HCT116 (cell line): ENCODE data around the gene WIPI1. TPM values are rescaled to one million over a fixed set of nuclear protein-coding genes. Genes with fewer than 3 reads are reported as not detected.

Source experiments
- ATAC-seq: fragments of 200-7000 bp; cut with Tn5 transposase; 2 replicates; pipeline ENCODE4 v1.9.1; 2020; ENCODE audit warnings: mild to moderate bottlenecking, moderate library complexity
- BruUV-seq: library from RNA; stranded (reverse); fragments of 400-500 nt; replicated peaks from 2 replicates; lab custom pipeline; 2021; lab: Mats Ljungman, UMichigan
- CTCF ChIA-PET: fragments of 300-600 bp; sonication (Branson Sonifier 250); formaldehyde crosslinking; loops from one replicate; lab custom pipeline; 2021; ENCODE audit warnings: antibody characterized with exemption; lab: Charles Lee
- POLR2A ChIA-PET: fragments of 300-600, 350-600 bp; sonication (Branson Sonifier 250); formaldehyde crosslinking; loops from one replicate; lab custom pipeline; 2021; ENCODE audit warnings: antibody characterized with exemption; lab: Charles Lee
- RAD21 ChIA-PET, 2 experiments: fragments of 300-600 bp; sonication (Branson Sonifier 250); formaldehyde crosslinking; loops; one replicate each; lab custom pipeline; 2023; ENCODE audit warnings: low total read pairs in 2 of 2; ENCODE audit not compliant: uncharacterized antibody in 2 of 2, unreplicated experiment in 2 of 2, low non-redundant PET in 1 of 2; lab: Charles Lee
- DNase-seq: peaks from one replicate; pipeline ENCODE4 v3.0.0-alpha.2; 2010; ENCODE audit warnings: low read depth, low spot score
- H2AFZ ChIP-seq: fragments of 200-600 bp; shearing (Covaris generic), sonication (generic); 2 replicates; pipeline ENCODE4 v1.6.1; 2017; ENCODE audit warnings: low read depth, mixed run types, mixed read lengths, antibody characterized with exemption, low read length; ENCODE audit not compliant: poor library complexity, severe bottlenecking
- H3K27ac ChIP-seq: 2 replicates; pipeline ENCODE4 v1.5.1; 2012; ENCODE audit warnings: low read depth, low read length
- H3K27me3 ChIP-seq: fragments of 200-600 bp; sonication (generic); 2 replicates; pipeline ENCODE4 v1.6.1; 2016; ENCODE audit warnings: mixed run types, low read length, mixed read lengths; ENCODE audit not compliant: insufficient read depth
- H3K36me3 ChIP-seq, 2 experiments: fragments of 200-500 bp in 1 of 2; fragments of 200-600 bp in 1 of 2; sonication (Bioruptor generic) in 1 of 2; sonication (generic) in 1 of 2; 2 replicates each; pipeline versions ENCODE4 v1.5.1 to v1.6.1; 2014 to 2016; ENCODE audit warnings: low read length in 2 of 2, inconsistent platforms in 1 of 2, mixed read lengths in 1 of 2, mixed run types in 1 of 2; ENCODE audit not compliant: insufficient read depth in 2 of 2, control insufficient read depth in 1 of 2
- H3K4me1 ChIP-seq, 2 experiments: fragments of 200-600 bp in 1 of 2; sonication (generic) in 1 of 2; 2 replicates each; pipeline versions ENCODE4 v1.5.1 to v1.6.1; 2012 to 2017; ENCODE audit warnings: low read length in 2 of 2, inconsistent platforms in 1 of 2, mild to moderate bottlenecking in 1 of 2, mixed read lengths in 1 of 2, mixed run types in 1 of 2, moderate library complexity in 1 of 2; ENCODE audit not compliant: insufficient read depth in 2 of 2, control insufficient read depth in 1 of 2
- H3K4me2 ChIP-seq: fragments of 200-600 bp; sonication (generic); 2 replicates; pipeline ENCODE4 v1.6.1; 2017; ENCODE audit warnings: mixed run types, low read length, mixed read lengths
- H3K4me3 ChIP-seq, 2 experiments: fragments of 200-600 bp in 1 of 2; sonication (generic) in 1 of 2; replicated peaks in 1 of 2; 2 replicates each; pipeline ENCODE4 v1.5.1; 2011 to 2016; ENCODE audit warnings: low read length in 2 of 2, control low read depth in 1 of 2, low read depth in 1 of 2, mild to moderate bottlenecking in 1 of 2, mixed read lengths in 1 of 2, mixed run types in 1 of 2
- H3K79me2 ChIP-seq: fragments of 200-600 bp; sonication (generic); 2 replicates; pipeline ENCODE4 v1.6.1; 2017; ENCODE audit warnings: mild to moderate bottlenecking, mixed run types, low read length, moderate library complexity, mixed read lengths; ENCODE audit not compliant: insufficient read depth
- H3K9ac ChIP-seq: fragments of 200-600 bp; sonication (generic); 2 replicates; pipeline ENCODE4 v1.6.1; 2016; ENCODE audit warnings: low read length, mixed read lengths
- H3K9me2 ChIP-seq: fragments of 200-600 bp; sonication (generic), shearing (Covaris generic); 2 replicates; pipeline ENCODE4 v1.6.1; 2017; ENCODE audit warnings: mixed run types, mild to moderate bottlenecking, moderate library complexity; ENCODE audit not compliant: insufficient read depth
- H3K9me3 ChIP-seq, 2 experiments: fragments of 200-500 bp in 1 of 2; fragments of 200-600 bp in 1 of 2; sonication (Bioruptor generic) in 1 of 2; sonication (generic) in 1 of 2; 2 replicates each; pipeline ENCODE4 v1.6.1; 2014 to 2017; ENCODE audit warnings: low read length in 2 of 2, mixed read lengths in 2 of 2, inconsistent platforms in 1 of 2, low read depth in 1 of 2, mild to moderate bottlenecking in 1 of 2, mixed run types in 1 of 2, moderate library complexity in 1 of 2; ENCODE audit not compliant: control insufficient read depth in 1 of 2, insufficient read depth in 1 of 2
- H4K20me1 ChIP-seq: fragments of 200-600 bp; sonication (generic), shearing (Covaris generic); 2 replicates; pipeline ENCODE4 v1.6.1; 2017; ENCODE audit warnings: mixed run types, mild to moderate bottlenecking, moderate library complexity; ENCODE audit not compliant: insufficient read depth
- ATF3 ChIP-seq: IDR thresholded peaks from 2 replicates; pipeline ENCODE4 v1.6.1; 2012
- CBX3 ChIP-seq: IDR thresholded peaks from 2 replicates; pipeline ENCODE4 v1.6.1; 2012; ENCODE audit warnings: low read depth
- CEBPB ChIP-seq: IDR thresholded peaks from 2 replicates; pipeline ENCODE4 v1.6.1; 2012; ENCODE audit warnings: low read depth
- EGR1 ChIP-seq: IDR thresholded peaks from 2 replicates; pipeline ENCODE4 v1.6.1; 2012; ENCODE audit warnings: low read depth
- ELF1 ChIP-seq: IDR thresholded peaks from 2 replicates; pipeline ENCODE4 v1.6.1; 2012; ENCODE audit warnings: low read depth, borderline replicate concordance
- EZH2 ChIP-seq: fragments of 200-600 bp; sonication (generic); IDR thresholded peaks from 2 replicates; pipeline ENCODE4 v1.6.1; 2017; ENCODE audit warnings: antibody characterized with exemption, mixed run types
- EZH2phosphoT487 ChIP-seq: fragments of 200-600 bp; IDR thresholded peaks from 2 replicates; pipeline ENCODE4 v1.6.1; 2018; ENCODE audit warnings: antibody characterized with exemption, borderline replicate concordance
- FOSL1 ChIP-seq: IDR thresholded peaks from 2 replicates; pipeline ENCODE4 v1.6.1; 2012; ENCODE audit warnings: low read depth
- MAX ChIP-seq: IDR thresholded peaks from 2 replicates; pipeline ENCODE4 v1.6.1; 2012
- POLR2A ChIP-seq: IDR thresholded peaks from 2 replicates; pipeline ENCODE4 v1.7.0; 2011; ENCODE audit warnings: borderline replicate concordance; ENCODE audit not compliant: insufficient read depth, insufficient read length; ENCODE audit errors: extremely low read depth
- POLR2AphosphoS5 ChIP-seq: IDR thresholded peaks from 2 replicates; pipeline ENCODE4 v1.6.1; 2011; ENCODE audit warnings: mild to moderate bottlenecking, low read depth, low read length, moderate library complexity
- RAD21 ChIP-seq: IDR thresholded peaks from 2 replicates; pipeline ENCODE4 v1.6.1; 2012; ENCODE audit warnings: low read depth, mild to moderate bottlenecking
- REST ChIP-seq: IDR thresholded peaks from 2 replicates; pipeline ENCODE4 v1.6.1; 2012; ENCODE audit warnings: low read depth
- SIN3A ChIP-seq: IDR thresholded peaks from 2 replicates; pipeline ENCODE4 v1.6.1; 2012; ENCODE audit warnings: low read depth
- SP1 ChIP-seq: IDR thresholded peaks from 2 replicates; pipeline ENCODE4 v1.6.1; 2012; ENCODE audit warnings: low read depth
- TCF7L2 ChIP-seq: IDR thresholded peaks from 2 replicates; pipeline ENCODE4 v1.7.0; 2011; ENCODE audit warnings: borderline replicate concordance, inconsistent platforms; ENCODE audit not compliant: insufficient read depth, insufficient read length; ENCODE audit errors: extremely low read depth
- YY1 ChIP-seq: IDR thresholded peaks from 2 replicates; pipeline ENCODE4 v1.6.1; 2011; ENCODE audit warnings: low read length, low read depth, moderate library complexity, mild to moderate bottlenecking; ENCODE audit not compliant: insufficient replicate concordance; ENCODE audit errors: extremely low read depth
- ZFX ChIP-seq: fragments of 450-650 bp; IDR thresholded peaks from 2 replicates; pipeline ENCODE4 v1.6.1; 2017
- intact Hi-C: fragments of 100-400 bp; cut with micrococcal nuclease; formaldehyde crosslinking; loops from 2 replicates; pipeline ENCODE4 v1.10.0; 2022
- total RNA-seq: library from RNA; stranded (reverse); gene quantifications from one replicate; pipeline ENCODE4 v1.2.1, GENCODE V29; 2021; ENCODE audit not compliant: unreplicated experiment
- TF ChIP-seq, protein P1 (sequence below): IDR thresholded peaks from 2 replicates; pipeline ENCODE4 v1.6.1; 2011; ENCODE audit warnings: mild to moderate bottlenecking, low read length, moderate library complexity; ENCODE audit not compliant: insufficient replicate concordance; ENCODE audit errors: extremely low read depth
- TF ChIP-seq, protein P2 (sequence below), 3 experiments: fragments of 200-600 bp in 1 of 3; sonication (generic) in 1 of 3; IDR thresholded peaks in 2 of 3; conservative IDR thresholded peaks in 1 of 3; 2 replicates each; pipeline ENCODE4 v1.5.1; 2012 to 2017; ENCODE audit warnings: low read depth in 2 of 3, low read length in 2 of 3, antibody characterized with exemption in 1 of 3, borderline replicate concordance in 1 of 3, control low read depth in 1 of 3, mild to moderate bottlenecking in 1 of 3, mixed read lengths in 1 of 3, mixed run types in 1 of 3, moderate library complexity in 1 of 3; ENCODE audit not compliant: insufficient read depth in 1 of 3

WIPI1 gene
- total RNA-seq, 1 experiment from 2014 or later: 21.5 TPM

GRCh38 chr17:68501074-68501473, 43.8 kb upstream of the WIPI1 start:
- no TSS peak for BruUV-seq
- Histone ChIP-seq H3K79me2 (no peaks in the 10 kb centered on the region), H3K4me2 (no peak overlapping the region), H3K27ac (no peak overlapping the region), H3K9me2 (no peaks in the 10 kb centered on the region), H3K27me3 (no peaks in the 10 kb centered on the region), H3K9ac (no peak overlapping the region), H3K4me1 (peaks cover 0 to 6% of the 10 kb centered on the region in 2 experiments; a peak in 1 of 4 replicates), H4K20me1 (no peaks in the 10 kb centered on the region), H3K4me3 (no peak overlapping the region), H2AFZ (no peak overlapping the region), H3K9me3 (no peaks in the 10 kb centered on the region), H3K36me3 (no peaks in the 10 kb centered on the region)
- ChIA-PET CTCF (interaction anchor here (1.3 kb wide), 1 partner anchor 33 kb away, joined by 3 read pairs; no protein-coding TSS in a partner anchor), RAD21 (no interaction called here), POLR2A (interaction anchor here (2.3 kb wide), 1 partner anchor 10 kb away, joined by 9 read pairs; the partner anchor contains the start of gene PRKAR1A)
- intact Hi-C loops: no loop called here
- DNase-seq (no peak), ATAC-seq (no peak)
- no peak for TF ChIP-seq FOSL1
- no peak for TF ChIP-seq EGR1
- TF ChIP-seq CBX3: no peak
- TF ChIP-seq, protein P1, sequence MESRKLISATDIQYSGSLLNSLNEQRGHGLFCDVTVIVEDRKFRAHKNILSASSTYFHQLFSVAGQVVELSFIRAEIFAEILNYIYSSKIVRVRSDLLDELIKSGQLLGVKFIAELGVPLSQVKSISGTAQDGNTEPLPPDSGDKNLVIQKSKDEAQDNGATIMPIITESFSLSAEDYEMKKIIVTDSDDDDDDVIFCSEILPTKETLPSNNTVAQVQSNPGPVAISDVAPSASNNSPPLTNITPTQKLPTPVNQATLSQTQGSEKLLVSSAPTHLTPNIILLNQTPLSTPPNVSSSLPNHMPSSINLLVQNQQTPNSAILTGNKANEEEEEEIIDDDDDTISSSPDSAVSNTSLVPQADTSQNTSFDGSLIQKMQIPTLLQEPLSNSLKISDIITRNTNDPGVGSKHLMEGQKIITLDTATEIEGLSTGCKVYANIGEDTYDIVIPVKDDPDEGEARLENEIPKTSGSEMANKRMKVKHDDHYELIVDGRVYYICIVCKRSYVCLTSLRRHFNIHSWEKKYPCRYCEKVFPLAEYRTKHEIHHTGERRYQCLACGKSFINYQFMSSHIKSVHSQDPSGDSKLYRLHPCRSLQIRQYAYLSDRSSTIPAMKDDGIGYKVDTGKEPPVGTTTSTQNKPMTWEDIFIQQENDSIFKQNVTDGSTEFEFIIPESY: no peak
- no peak for TF ChIP-seq ATF3
- TF ChIP-seq SIN3A: no peak
- TF ChIP-seq CEBPB: no peak
- no peak for TF ChIP-seq ZFX
- TF ChIP-seq EZH2: no peak
- no peak for TF ChIP-seq MAX
- TF ChIP-seq EZH2phosphoT487: no peak
- no peak for TF ChIP-seq YY1
- no peak for TF ChIP-seq REST
- TF ChIP-seq POLR2AphosphoS5: no peak
- no peak for TF ChIP-seq POLR2A
- no peak for TF ChIP-seq TCF7L2
- TF ChIP-seq, protein P2, sequence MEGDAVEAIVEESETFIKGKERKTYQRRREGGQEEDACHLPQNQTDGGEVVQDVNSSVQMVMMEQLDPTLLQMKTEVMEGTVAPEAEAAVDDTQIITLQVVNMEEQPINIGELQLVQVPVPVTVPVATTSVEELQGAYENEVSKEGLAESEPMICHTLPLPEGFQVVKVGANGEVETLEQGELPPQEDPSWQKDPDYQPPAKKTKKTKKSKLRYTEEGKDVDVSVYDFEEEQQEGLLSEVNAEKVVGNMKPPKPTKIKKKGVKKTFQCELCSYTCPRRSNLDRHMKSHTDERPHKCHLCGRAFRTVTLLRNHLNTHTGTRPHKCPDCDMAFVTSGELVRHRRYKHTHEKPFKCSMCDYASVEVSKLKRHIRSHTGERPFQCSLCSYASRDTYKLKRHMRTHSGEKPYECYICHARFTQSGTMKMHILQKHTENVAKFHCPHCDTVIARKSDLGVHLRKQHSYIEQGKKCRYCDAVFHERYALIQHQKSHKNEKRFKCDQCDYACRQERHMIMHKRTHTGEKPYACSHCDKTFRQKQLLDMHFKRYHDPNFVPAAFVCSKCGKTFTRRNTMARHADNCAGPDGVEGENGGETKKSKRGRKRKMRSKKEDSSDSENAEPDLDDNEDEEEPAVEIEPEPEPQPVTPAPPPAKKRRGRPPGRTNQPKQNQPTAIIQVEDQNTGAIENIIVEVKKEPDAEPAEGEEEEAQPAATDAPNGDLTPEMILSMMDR (IDR thresholded peaks at IDR 0.05 in 2 of 3, conservative IDR thresholded peaks at IDR 0.05 in 1 of 3; ENCODE audit: borderline replicate concordance in 1 of 3, insufficient read depth in 1 of 3, low read depth in 2 of 3, low read length in 2 of 3): no peak
- TF ChIP-seq SP1: no peak
- no peak for TF ChIP-seq RAD21
- TF ChIP-seq ELF1: no peak
